HepG2 (cell line): ENCODE data around the gene SIX3. TPM values are rescaled to one million over a fixed set of nuclear protein-coding genes. Genes with fewer than 3 reads are reported as not detected.

Experiments used
- ATAC-seq: fragments of 200-7000 bp; cut with Tn5 transposase; 3 replicates; pipeline ENCODE4 v1.9.1; 2020; ENCODE audit warnings: mild to moderate bottlenecking, moderate library complexity
- BruUV-seq: library from RNA; stranded (reverse); fragments of 400-500 nt; replicated peaks from 2 replicates; lab custom pipeline; 2021; lab: Mats Ljungman, UMichigan
- CTCF ChIA-PET: fragments of 300-600 bp; formaldehyde crosslinking; extraction: SDS; loops from one replicate; lab custom pipeline; 2021; ENCODE audit warnings: low total read pairs, inconsistent platforms, low intra/inter-chr PET ratio; lab: Yijun Ruan, JAX
- POLR2A ChIA-PET: fragments of 350-600 bp; sonication (Branson Sonifier 250); formaldehyde crosslinking; loops from one replicate; lab custom pipeline; 2020; ENCODE audit warnings: antibody characterized with exemption, inconsistent platforms; lab: Yijun Ruan, JAX
- DNase-seq: peaks from one replicate; pipeline ENCODE4 v3.0.0-alpha.2; 2015; ENCODE audit warnings: low spot score
- FAIRE-seq: peaks from 3 replicates; lab custom pipeline; 2011; peaks lifted over from hg19 to GRCh38; lab: Jason Lieb, UNC
- H2AFZ ChIP-seq: one replicate; pipeline ENCODE4 v1.6.1; 2011; ENCODE audit warnings: low read length, inconsistent platforms
- H3K27ac ChIP-seq: fragments of 300-600 bp; 3 replicates; pipeline ENCODE4 v1.8.0; 2011; ENCODE audit warnings: mixed run types, mild to moderate bottlenecking, mixed read lengths, low read length, inconsistent platforms; ENCODE audit not compliant: insufficient read depth; ENCODE audit errors: extremely low read length
- H3K27me3 ChIP-seq, 2 experiments: fragments of 200-600 bp in 1 of 2; 2 replicates in 1 of 2; 3 replicates in 1 of 2; pipeline versions ENCODE4 v1.6.0 to v1.8.0; 2011; ENCODE audit warnings: low read length in 2 of 2, mild to moderate bottlenecking in 2 of 2, moderate library complexity in 2 of 2, inconsistent platforms in 1 of 2; ENCODE audit not compliant: insufficient read depth in 2 of 2, control insufficient read depth in 1 of 2
- H3K36me3 ChIP-seq, 2 experiments: fragments of 200-600 bp in 1 of 2; replicated peaks in 1 of 2; 2 replicates in 1 of 2; 3 replicates in 1 of 2; pipeline versions ENCODE4 v1.5.1 to v1.8.0; 2011; ENCODE audit warnings: low read length in 2 of 2, inconsistent platforms in 1 of 2; ENCODE audit not compliant: insufficient read depth in 2 of 2, control insufficient read depth in 1 of 2
- H3K4me1 ChIP-seq: 2 replicates; pipeline ENCODE4 v1.5.1; 2012; ENCODE audit warnings: low read length, inconsistent platforms; ENCODE audit not compliant: insufficient read depth
- H3K4me2 ChIP-seq: 2 replicates; pipeline ENCODE4 v1.6.0; 2011; ENCODE audit warnings: low read depth, low read length, inconsistent platforms
- H3K4me3 ChIP-seq, 3 experiments: fragments of 200-600 bp in 1 of 3; sonication (generic), shearing (Covaris generic) in 1 of 3; replicated peaks in 1 of 3; 2 replicates each; pipeline ENCODE4 v1.5.1; 2011 to 2016; ENCODE audit warnings: low read length in 3 of 3, inconsistent platforms in 2 of 3, low read depth in 2 of 3, mild to moderate bottlenecking in 2 of 3, control low read depth in 1 of 3, mixed read lengths in 1 of 3; ENCODE audit not compliant: insufficient read depth in 1 of 3
- H3K79me2 ChIP-seq: one replicate; pipeline ENCODE4 v1.6.1; 2011; ENCODE audit warnings: low read length, inconsistent platforms; ENCODE audit not compliant: insufficient read depth
- H3K9ac ChIP-seq: 2 replicates; pipeline ENCODE4 v1.6.0; 2011; ENCODE audit warnings: mild to moderate bottlenecking, low read depth, low read length, inconsistent platforms; ENCODE audit not compliant: insufficient read depth
- H3K9me3 ChIP-seq: 2 replicates; pipeline ENCODE4 v1.5.1; 2012; ENCODE audit warnings: mild to moderate bottlenecking, low read length
- H4K20me1 ChIP-seq: 2 replicates; pipeline ENCODE4 v1.6.0; 2011; ENCODE audit warnings: inconsistent platforms, mild to moderate bottlenecking, low read length, moderate library complexity; ENCODE audit not compliant: insufficient read depth
- SP2 ChIP-seq: sonication (generic); formaldehyde crosslinking; IDR thresholded peaks from 2 replicates; pipeline ENCODE4 v1.5.1; 2020; ENCODE audit warnings: mild to moderate bottlenecking, missing genetic modification reagents
- SP5 ChIP-seq: IDR thresholded peaks from 2 replicates; pipeline ENCODE4 v1.6.1; 2016; ENCODE audit warnings: low read depth, borderline replicate concordance
- STAT5B ChIP-seq: sonication (generic); formaldehyde crosslinking; IDR thresholded peaks from 2 replicates; pipeline ENCODE4 v1.4.0; 2020; ENCODE audit warnings: missing genetic modification reagents
- TIGD3 ChIP-seq: sonication (generic); formaldehyde crosslinking; IDR thresholded peaks from 2 replicates; pipeline ENCODE4 v1.5.1; 2020; ENCODE audit warnings: mild to moderate bottlenecking, missing genetic modification reagents, borderline replicate concordance
- USF2 ChIP-seq, 2 experiments: sonication (generic) in 1 of 2; formaldehyde crosslinking in 1 of 2; IDR thresholded peaks; 2 replicates each; pipeline versions ENCODE4 v1.5.1 to v1.6.1; 2011 to 2020; ENCODE audit warnings: borderline replicate concordance in 1 of 2, low read depth in 1 of 2, low read length in 1 of 2, mild to moderate bottlenecking in 1 of 2, missing genetic modification reagents in 1 of 2, moderate library complexity in 1 of 2
- ZNF280B ChIP-seq: sonication (generic); formaldehyde crosslinking; IDR thresholded peaks from 2 replicates; pipeline ENCODE4 v1.5.0; 2020; ENCODE audit warnings: missing genetic modification reagents, mild to moderate bottlenecking, borderline replicate concordance
- ZNF34 ChIP-seq: sonication (generic); formaldehyde crosslinking; IDR thresholded peaks from 2 replicates; pipeline ENCODE4 v1.4.0; 2020; ENCODE audit warnings: mild to moderate bottlenecking, missing genetic modification reagents, borderline replicate concordance
- ZNF724P ChIP-seq: sonication (generic); formaldehyde crosslinking; IDR thresholded peaks from 2 replicates; pipeline ENCODE4 v1.8.0; 2022; ENCODE audit warnings: missing genetic modification reagents, borderline replicate concordance
- WGBS: methylation state at CpG from one replicate; pipeline ENCODE4 v1.1.6; 2017; ENCODE audit warnings: low lambda C conversion rate; 5-methylcytosine and 5-hydroxymethylcytosine counted together
- in situ Hi-C: cut with HindIII; loops from 2 replicates; pipeline ENCODE4 v1.10.0; 2017; ENCODE audit warnings: low pct_unique_long_range_greater_than_20kb; ENCODE audit not compliant: extremely low pct_ligation_motif_present
- intact Hi-C: fragments of 100-400 bp; cut with micrococcal nuclease; formaldehyde crosslinking; loops from one replicate; pipeline ENCODE4 v1.10.0; 2022; ENCODE audit not compliant: unreplicated experiment
- polyA plus RNA-seq, 8 experiments: library from polyadenylated mRNA; depleted of rRNA in 3 of 8; stranded (reverse) in 7 of 8; unstranded in 1 of 8; fragments of >200 nt; fragmentation: Illumina TruSeq in 4 of 8; extraction: Trizol in 4 of 8; gene quantifications; 2 replicates each; pipeline versions ENCODE4 v1.2.1 to v1.2.3, GENCODE V29; 2011 to 2016; ENCODE audit warnings: low read depth in 4 of 8, missing spikeins in 1 of 8, mixed read lengths in 1 of 8; ENCODE audit not compliant: insufficient read depth in 1 of 8
- total RNA-seq, 5 experiments: library from RNA; depleted of rRNA; stranded (reverse); fragments of >200 nt; fragmentation: Illumina TruSeq; extraction: Trizol; gene quantifications; 2 replicates each; pipeline ENCODE4 v1.2.3, GENCODE V29; 2016; ENCODE audit warnings: low read depth in 1 of 5

SIX3 gene
- total and polyA plus RNA-seq, 2 of the 13 experiments (the other 11 are each of a cell fraction or from before 2014, with no cell fraction given): not detected

GRCh38 chr2:44946372-44947027 is 5.0 kb downstream of the SIX3 start:
- Histone ChIP-seq H2AFZ (no peak overlapping the region), H3K9ac (no peak overlapping the region), H3K4me1 (0 out of 2 replicates have a peak, but pooled peaks cover 3% of the 10 kb centered on the region), H3K4me3 (no peak overlapping the region), H3K9me3 (no peaks in the 10 kb centered on the region), H4K20me1 (no peaks in the 10 kb centered on the region; the same call in 1 of the 2 replicates), H3K27me3 (peaks cover 18 to 93% of the 10 kb centered on the region in 2 experiments), H3K79me2 (no peaks in the 10 kb centered on the region), H3K27ac (no peak overlapping the region), H3K36me3 (no peaks in the 10 kb centered on the region), H3K4me2 (no peak overlapping the region)
- no peak for DNase-seq
- 30% methylated on average over 11 of the region's 11 CpGs for WGBS
- in situ Hi-C loops (loop anchor here (10.0 kb wide), 1 partner anchor 552 kb away; no protein-coding TSS in a partner anchor), intact Hi-C loops (no loop called here)
- ChIA-PET CTCF (no interaction called here), POLR2A (no interaction called here)
- no peak for ATAC-seq
- BruUV-seq: no TSS peak
- no peak for FAIRE-seq
- TF ChIP-seq SP5 (CRISPR knock-in tag): no peak
- no peak for TF ChIP-seq USF2 (IDR thresholded peaks at IDR 0.05; ENCODE audit: low read depth, low read length)
- no peak for TF ChIP-seq USF2 (CRISPR knock-in tag; IDR thresholded peaks at IDR 0.05; ENCODE audit: borderline replicate concordance)
- TF ChIP-seq ZNF280B: no peak
- TF ChIP-seq STAT5B: no peak
- TF ChIP-seq SP2 (CRISPR knock-in tag): no peak
- TF ChIP-seq TIGD3 (CRISPR knock-in tag): no peak
- no peak for TF ChIP-seq ZNF34
- TF ChIP-seq ZNF724P (CRISPR knock-in tag): no peak
